Retina (tissue), 1 donor: ENCODE data around the gene CEP85L.
"Not testable (repeated sequence)": the region's sequence is repeated elsewhere in the genome, so short reads cannot be mapped to it uniquely, and the experiment has no call there.

Experiments used
- DNase-seq: peaks from one replicate; pipeline ENCODE4 v3.0.0-alpha.2; 2016

CEP85L gene

DNA sequence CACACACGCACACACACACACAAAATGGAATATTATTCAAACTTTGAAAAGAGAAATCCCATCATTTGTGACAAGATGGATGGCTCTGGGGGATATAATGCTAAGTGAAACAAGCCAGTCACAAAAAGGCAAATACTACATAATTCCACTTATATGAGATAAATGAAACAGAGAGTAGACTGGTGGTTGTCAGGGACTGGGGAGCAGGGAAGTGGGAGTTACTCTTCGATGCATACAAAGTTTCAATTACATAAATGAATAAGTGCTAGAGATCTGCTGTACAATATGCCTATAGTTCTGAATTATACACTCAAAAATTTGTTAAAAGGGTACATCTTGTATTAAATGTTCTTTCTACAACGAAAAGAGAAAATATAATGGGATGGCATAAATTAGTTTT lies 161.4 kb downstream of the CEP85L start:
- no peak for DNase-seq

DNA sequence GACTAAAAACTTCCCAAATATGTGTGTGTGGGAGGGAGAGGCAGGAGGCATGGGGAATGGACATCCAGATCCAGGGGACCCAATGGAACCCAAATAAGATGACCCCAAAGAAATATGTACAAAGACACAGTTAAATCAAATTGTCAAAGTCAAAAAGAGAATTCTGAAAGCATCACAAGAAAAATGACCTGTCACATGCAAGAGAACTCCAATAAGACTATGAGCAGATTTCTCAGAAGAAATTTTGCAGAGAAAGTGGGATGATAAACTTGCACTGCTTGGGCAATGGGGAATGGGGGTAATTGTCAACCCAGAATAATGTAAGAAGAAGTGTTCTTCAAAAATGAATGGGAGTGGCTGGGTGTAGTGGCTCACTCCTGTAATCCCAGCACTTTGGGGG lies 162.8 kb downstream of the CEP85L start:
- no peak for DNase-seq

DNA sequence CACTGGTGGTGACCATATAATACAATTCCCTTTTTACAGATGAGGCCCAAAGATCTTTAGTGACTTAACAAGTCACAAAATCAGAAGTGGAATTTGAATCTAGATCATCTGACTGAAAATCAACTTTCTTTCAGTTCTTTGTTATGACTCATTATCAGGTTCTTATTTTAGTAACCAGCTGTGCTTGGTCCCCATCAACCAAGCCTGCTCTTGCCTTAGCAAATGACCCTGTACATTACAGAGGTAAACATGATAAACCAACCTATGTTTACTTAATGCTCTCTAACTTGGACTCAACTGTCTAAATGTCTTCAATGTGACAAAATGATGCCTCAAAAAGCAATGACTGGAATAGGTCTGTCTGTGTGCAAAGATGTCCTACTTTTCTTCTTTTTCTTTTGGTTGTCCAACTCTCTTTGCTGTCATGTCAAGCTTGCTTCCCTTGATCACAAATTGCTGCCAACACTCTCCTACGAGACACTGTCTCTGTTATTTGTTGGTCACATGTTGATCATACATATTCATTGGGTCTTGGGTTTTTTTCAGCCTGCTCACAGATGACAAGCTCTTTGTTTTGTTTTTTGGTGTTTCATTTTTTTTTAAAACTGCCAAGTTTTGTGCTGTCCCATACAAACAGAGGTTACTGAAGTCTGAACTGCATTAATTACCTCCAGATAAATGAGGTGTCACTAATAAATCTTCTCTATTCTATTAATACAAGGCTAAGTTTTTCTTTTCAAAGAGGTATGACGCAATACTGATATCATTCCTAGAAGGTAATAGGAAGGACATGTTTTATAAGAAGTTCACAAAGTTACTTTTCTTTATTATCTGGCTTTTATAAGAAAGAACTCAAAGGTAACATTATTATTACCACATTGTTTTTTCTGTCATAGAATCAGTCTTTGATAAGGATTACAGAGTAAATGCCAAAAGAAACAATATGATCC lies 165.5 kb downstream of the CEP85L start:
- no peak for DNase-seq

DNA sequence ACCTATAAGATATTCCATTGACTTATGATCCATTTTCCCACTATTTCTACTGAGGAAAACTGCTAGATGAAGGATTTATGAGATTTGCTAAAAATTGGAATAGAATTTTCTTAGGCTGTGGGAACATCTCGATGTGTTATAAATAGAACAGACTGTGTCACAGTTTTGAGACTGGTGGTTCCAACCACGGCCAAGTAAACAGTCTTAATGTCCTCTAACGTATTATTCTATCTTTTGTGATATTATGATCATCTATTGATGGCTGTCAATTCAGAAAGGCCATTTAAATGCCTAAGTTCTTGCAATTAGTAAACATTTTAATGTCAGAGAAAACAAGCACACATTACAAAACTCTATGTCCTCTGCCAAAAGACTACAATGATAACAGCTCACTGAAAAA lies 174.8 kb downstream of the CEP85L start:
- DNase-seq = no peak

DNA sequence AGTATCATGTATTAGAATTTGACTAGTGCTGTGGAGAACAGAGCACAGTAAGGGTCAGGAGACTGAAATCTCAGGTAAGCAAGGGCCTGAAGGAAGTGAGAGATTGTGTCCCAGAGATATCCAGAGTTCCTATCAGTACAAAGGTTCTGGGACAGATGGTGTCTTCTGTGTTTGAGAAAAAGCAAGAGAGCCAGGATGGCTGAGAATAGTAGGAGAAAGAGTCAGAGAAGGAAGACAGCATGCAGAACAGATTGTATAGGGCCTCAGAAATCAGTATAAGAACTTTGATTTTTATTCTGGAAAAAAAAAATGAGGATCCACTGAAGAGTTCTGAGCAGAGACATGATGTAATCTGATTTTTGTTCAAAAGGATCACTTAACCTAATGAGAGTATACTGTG lies 178.1 kb downstream of the CEP85L start:
- DNase-seq = no peak

DNA sequence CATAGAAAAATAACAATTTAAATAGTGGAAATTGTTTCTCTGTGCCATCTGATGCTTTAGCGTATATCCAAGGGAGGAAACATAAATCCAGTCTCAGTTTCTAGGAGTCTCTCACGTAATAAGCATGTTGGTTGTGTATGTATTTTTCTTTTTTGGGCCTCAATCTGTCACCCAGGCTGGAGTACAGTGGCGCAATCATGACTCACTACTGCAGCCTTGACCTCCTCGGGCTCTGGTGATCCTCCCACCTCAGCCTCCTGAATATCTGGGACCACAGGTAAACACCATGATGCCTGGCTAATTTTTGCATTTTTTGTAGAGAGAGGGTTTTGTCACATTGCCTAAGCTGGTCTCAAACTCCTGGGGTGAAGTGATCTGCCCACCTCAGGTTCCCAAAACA lies 181.9 kb downstream of the CEP85L start:
- no peak for DNase-seq

DNA sequence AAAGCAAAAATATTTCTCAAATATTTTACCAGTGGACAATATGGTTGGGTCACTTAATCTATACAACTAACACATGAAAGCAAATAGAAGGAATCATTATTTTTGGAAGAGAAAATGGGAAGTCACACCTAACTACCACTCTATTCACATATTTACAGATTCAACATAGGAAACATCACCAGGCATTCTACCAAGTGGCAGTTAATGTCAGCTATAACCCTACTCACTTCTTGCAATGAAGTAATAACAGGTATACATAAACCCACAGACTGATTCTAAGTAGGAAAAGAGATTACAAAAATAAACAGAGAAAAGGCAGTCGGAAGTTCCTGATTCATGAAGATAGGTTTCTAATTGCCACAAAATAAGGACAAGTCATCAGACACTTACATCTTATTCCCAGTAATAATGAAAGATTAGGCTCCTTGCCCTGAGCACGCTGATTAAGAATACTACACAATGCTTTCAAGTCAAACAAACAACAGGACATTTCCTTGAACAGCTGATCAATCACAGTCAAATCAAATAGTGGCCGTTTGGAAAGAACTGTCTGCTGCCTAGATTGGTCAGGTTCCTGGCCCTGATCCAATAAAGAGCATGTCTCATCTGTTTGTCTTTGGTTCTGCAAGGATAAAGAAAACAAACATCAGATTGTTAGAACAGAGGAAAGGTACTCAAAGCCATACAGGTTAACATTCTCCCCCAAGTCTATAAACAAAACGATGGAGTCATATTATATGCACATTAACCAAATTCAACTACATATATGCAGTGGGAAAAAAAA lies 182.5 kb downstream of the CEP85L start:
- DNase-seq = no peak

DNA sequence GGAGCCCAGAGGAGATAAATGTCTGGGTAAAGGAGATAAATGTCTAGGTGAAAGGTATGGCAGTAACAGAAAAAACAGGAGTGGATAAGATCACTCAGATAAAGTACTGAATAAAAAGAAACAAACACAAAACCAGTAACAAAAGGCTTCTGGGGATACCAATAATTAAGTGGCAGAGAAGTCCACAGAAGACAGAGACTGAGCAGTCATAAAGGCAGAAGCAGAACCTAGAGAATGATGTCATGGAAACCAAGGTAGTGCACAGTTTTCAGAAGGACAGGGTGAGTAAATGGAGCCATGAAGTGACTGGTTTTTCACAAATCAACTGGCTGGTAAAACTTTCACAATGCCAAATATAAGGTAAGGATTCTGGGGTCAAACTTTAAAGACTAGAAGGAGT lies 184.2 kb downstream of the CEP85L start:
- no peak for DNase-seq

DNA sequence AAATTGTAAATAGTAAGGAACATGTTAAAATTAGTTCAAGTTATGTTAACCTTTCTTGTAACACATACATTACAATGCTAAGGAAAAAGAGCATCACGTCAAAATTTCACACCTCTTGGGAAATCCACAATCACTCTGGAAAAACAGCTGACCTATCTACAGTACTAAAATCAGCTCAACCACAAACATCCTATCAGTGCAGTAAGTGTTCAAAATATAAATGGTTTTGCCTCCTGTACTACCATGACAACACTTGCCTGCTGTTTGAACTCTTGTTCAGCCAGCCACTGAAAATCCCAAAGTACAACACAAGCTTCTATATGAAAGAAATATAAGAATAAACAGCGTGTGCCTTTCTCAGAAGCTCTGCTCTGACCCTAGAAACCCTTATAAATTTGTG lies 186.8 kb downstream of the CEP85L start:
- DNase-seq = no peak

DNA sequence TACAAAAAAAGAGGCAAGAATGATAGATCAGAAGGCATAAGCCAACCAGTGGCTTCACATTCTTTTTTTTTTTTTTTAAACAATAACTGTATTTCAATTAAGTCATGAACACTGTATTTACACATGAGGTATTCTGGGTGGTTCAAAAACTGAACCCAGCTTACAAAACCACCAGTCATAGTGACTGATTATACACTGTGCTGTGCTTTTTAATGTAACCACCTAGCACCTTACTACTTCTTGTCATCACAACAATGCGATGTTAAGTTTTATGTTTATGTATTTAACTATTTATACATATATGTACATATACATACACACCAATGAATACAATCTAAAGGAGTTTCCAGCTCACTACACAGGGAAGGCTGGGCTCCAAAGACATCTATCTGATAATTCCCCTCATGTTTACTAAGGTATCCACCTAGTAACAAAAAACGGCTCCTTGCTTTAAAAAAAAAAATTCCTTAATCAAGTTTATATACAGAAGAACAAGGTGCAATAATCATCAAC lies 190.4 kb downstream of the CEP85L start:
- no peak for DNase-seq

DNA sequence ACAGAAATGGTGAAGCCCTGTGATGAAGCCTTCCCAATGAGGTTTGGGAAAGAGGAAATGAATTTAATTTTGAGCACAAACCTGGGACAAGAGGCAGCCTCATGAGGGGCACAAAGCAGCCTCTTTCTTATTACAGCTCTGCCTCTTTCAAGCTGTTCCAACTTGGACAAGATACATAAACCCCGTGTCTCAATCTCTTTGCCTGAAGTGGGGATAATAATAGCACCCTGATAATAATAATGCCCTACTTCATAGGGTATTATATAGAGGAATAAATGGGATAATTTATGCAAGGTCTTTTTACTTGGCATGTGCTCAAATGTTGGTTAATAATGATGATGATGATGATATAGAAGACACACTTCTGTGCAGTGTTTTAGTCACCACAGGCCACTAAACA lies 194.4 kb downstream of the CEP85L start:
- no peak for DNase-seq

DNA sequence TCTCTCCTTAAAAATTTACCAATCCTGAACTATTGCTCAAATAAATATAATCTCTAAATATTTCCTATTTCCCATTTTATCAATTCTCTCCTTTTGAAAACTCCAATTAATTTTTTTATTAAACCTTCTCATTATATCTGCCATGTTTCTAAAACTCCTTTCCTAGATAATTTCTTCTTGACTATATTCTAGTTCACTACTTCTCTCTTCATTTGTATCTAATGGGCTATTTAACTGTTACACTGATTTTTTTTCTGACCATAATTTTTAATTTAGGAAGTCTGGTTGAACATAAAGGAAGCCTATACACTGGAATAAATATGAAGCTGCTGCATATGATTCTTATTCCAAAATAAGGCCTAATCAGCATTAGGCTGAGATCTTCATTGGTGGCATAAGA lies 199.6 kb downstream of the CEP85L start:
- no peak for DNase-seq

DNA sequence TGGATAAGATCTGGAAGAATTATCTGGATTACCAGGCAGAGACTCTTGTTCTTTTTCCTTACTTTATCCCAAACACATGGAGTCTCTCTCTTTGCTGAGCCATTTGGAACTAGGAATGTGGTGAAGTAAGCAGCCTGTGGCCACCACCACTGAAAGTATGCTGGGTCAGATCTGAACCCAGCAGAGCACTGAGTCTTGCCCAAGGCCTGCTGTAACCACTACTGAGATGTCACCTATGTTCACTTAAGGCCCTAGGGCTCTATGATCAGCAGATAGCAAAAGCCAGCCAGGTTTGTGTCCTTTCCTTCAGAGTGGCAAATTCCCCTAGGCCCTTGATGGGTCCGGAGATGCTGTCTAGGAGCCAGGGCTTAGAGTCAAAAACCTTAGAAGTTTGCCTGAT lies 206.6 kb downstream of the CEP85L start:
- no peak for DNase-seq

DNA sequence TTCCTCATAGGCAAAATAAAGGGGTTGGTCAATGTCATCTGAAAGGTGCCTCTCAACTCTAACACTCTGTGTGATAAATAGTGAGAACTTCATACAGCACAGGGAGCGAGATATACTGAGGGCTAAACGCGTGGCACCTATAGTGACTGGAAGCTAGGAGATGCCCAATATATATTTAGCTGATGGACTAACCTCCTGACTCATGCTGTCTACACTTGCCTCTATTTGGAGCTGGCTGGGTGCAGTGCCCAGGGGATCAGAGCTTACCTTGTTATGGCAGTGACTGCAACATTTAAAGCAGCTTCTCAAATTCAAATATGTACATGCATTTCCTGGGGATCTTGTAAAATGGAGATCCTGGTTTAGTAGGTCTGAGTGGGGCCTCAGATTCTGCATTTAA lies 214.9 kb downstream of the CEP85L start:
- no peak for DNase-seq

DNA sequence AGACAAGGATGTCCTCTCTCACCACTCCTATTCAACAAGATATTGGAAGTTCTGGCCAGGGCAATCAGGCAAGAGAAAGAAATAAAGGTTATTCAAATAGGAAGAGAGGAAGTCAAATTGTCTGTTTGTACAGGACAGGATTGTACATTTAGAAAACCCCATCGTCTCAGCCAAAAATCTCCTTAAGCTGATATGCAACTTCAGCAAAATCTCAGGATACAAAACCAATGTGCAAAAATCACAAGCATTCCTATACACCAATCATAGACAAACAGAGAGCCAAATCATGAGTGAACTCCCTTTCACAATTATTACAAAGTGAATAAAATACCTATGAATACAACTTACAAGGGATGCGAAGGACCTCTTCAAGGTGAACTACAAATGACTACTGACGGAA lies 217.2 kb downstream of the CEP85L start:
- DNase-seq = not testable (repeated sequence)

DNA sequence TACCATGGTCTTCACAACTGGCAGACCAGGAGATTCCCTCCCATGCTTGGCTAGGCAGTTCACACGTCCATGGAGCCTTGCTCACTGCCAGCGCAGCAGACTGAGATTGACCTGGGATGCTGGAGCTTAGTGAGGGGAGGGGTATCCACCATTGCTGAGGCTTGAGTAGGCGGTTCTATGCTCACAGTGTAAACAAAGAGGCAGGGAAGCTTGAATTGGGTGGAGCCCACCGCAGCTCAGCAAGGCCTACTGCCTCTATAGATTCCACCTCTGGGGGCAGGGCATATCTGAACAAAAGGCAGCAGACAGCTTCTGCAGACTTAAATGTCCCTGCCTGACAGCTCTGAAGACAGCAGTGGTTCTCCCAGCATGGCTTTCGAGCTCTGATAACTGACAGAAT lies 230.1 kb downstream of the CEP85L start:
- not testable (repeated sequence) for DNase-seq

DNA sequence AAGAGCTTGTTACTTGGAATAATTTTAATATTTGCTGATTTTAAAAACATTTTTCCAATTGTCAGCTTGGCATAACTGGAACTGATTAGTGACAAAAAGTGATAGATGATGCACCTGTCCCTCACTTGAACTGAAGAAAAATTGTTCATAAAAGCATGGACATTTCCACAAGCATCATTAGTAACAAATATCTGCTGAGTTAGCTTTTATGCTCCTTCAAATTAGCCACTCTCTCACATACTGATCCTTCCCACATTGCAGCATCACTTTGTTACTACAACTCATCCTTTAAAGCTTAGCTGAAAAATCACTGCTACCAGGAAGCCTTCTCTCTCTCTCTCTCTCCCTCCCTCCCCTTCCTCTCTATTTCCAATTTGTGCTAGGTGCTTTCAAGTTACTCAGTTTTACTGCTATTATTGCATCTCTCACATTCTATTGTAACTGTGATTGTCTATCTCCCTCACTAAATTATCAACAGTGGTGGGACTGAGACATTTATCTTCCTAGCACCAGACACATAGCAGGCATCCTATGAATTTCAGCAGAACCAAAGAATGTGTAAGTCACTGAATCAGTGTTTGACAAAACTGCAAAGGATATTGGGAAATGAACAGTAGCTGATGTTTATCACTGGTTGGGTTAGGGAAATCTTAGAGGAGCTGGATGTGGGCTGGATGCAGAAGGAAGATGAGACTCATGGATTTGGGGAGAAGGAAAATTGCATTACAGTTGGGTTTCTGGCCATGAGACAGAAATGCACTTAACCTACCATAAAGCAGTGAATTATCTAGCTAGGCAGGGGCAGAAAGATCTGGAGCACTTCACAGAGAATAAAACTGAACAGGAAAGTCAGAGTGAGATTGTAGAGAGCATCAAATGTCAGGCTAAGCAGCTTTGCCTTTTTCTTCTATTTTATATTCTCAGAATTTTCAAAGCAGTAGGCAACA lies 231.7 kb downstream of the CEP85L start:
- DNase-seq = no peak
